NCI-H510A (cell line): ENCODE measurements around the gene TPTE2.
"Not testable (repeated sequence)": the region's sequence is repeated elsewhere in the genome, so short reads cannot be mapped to it uniquely, and the experiment has no call there.

Experiments used
- DNase-seq: peaks from one replicate; lab custom pipeline; 2025; lab: John Stamatoyannopoulos, UW

Gene TPTE2

DNA sequence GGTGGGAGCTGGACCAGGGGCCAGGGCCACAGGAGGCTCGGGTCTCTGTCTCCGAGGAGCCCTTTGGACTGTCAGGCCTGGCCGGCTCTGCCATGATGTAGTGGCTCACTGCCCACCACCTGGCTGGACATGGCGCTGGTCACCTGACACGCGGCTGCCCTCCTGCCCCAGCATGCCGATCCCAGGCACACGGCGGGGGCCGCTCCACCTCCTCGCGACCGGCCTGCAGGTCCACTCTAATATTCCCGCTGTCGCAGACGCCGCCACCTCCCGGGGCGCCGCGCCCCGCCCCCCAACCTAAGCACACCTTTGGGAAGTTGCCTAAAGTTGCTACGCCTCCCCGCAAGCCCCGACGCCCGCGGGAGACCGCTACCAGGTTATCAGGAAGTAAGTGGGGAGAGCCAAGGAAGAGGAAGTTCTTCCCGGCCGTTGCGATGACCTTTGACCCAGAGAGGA lies at the start of gene TPTE2:
Gene TPTE2, minus strand, starts transcription at position 406 of the 456 bp plus-strand sequence. CDS start 58,298 bp downstream, outside the sequence.
- DNase-seq, result not testable (repeated sequence)

DNA sequence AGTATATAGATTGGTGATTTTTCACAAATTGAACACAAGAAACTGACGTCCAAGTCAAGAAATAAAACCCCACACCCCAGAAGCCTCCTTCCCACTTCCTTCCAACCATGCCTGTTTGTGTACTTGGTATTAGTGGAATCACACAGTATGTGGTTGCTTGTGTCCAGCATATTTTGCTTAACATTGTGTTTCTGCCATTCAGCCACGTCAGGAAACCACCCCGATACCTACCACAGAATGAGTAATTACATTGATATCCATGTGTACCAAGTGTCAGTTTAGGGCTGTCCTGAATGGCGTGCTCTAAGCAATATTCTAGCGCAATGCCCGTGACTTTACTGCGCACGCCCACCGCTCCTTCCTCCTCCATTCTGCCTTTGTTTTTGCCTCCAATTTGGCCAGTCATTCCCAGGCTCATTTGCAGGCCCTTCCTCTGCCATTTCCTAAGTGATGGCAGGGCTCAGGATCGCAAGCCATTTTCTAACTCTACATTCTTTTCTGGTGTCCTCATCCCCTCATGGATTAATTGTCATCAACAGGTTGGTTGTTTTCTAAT lies 46.3 kb upstream of the TPTE2 start:
- DNase-seq, result no peak

DNA sequence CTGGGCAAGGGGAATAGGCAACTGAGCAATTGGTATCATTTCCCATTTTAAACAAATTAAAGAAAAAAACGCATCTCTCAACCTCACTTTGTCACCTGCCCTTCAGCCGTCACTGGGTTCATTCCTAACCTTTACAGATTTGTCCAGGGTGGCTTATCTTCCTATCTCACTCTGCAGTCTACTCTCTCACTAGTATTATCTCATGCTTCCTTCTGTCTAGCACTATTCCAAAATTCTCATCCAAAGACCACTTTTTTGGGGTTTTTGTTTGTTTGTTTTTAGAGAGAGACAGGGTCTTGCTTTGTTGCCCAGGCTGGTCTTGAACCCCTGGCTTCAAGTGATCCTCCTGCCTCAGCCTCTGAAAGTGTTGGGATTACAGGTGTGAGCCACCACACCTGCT lies 45.4 kb upstream of the TPTE2 start:
- DNase-seq, result no peak

- no peak for DNase-seq
These were observed 44.8 kb upstream of the TPTE2 start for GRCh38 chr13:19606152-19606551.

DNA sequence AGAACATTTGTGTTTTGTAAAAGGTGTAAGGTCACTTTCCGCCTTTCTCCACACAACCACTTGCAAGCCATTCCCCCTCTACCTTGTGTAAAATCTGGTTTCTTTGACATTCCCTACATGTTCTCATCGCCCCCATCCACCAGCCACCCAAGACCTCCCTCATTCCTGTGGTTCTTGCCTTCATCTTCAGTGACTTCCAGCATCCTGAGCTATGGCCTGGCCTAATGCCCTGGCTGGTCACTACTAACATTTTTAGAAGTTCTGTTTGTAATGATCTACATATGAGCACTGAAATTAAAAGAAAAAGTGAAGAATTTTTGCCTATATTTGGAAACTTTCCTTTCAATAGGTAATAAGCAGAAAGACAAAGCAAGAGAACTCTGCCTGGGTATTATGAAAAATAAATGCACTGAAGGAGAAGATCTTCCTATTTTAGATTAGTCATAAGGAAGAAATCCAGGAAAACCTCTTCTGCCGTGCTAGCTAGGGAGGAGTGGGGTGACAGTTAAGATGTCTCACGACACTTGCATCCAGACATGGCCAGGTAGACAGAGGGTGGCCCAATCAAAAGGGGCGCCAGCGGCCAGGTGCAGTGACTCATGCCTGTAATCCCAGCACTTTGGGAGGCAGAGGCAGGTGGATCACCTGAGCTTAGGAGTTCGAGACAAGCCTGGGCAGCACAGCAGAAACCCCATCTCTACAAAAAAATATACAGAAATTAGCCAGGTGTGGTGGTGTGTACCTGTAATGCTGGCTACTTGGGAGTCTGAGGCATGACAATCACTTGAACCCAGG lies 44.0 kb upstream of the TPTE2 start:
- DNase-seq, result no peak

DNA sequence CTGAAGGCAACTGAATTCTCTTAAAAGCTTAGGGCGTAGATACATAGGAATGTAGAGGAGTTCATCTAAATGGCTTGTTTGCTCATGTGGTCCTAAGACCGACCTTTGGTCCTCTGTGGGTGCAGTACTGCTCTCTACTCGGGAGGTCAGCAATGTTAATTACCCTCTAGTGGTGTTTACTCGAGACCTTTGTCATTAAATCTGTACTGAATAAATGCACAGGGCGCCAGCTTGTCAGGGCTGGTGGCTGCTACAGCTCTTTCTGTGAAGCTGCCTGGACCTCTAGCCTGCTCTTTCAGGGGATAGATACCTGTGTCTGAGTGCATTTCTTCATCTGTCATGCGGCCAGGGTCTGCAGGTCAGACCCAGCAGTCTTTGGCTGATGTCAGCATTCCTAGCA lies 43.0 kb upstream of the TPTE2 start:
- DNase-seq, result no peak

GRCh38 chr13:19601749-19602725 lies 40.7 kb upstream of the TPTE2 start:
- peak; percentile 24 for DNase-seq

- no peak for DNase-seq
These were observed 36.2 kb upstream of the TPTE2 start for GRCh38 chr13:19597523-19597922.

GRCh38 chr13:19596960-19597361 lies 35.6 kb upstream of the TPTE2 start:
- DNase-seq, result no peak

GRCh38 chr13:19596086-19596485 lies 34.8 kb upstream of the TPTE2 start:
- DNase-seq, result no peak

- no peak for DNase-seq
These were observed 31.4 kb upstream of the TPTE2 start for GRCh38 chr13:19592657-19593180.

- DNase-seq, result no peak
These were observed 30.5 kb upstream of the TPTE2 start for GRCh38 chr13:19591864-19592263.

DNA sequence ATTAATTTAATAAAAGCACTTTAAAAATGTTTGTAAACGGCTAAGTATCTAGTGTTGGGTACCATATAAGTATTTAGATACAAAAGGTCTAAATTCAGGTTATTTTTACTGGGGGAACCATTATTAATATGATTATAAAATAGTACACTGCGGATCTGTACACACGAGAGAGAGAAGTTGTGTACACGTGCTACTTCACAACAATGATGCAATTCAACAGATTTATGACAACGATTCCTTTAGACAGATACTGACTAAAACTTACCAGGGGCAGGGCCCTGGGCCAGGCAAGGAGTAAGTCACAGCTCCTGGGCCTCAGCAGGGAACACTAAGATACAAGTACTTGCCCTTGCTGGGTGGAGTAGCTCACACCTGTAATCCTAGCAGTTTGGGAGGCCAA lies 29.1 kb upstream of the TPTE2 start:
- DNase-seq, result no peak

- no peak for DNase-seq
These were observed 28.0 kb upstream of the TPTE2 start for GRCh38 chr13:19589312-19589711.

- no peak for DNase-seq
These were observed 26.4 kb upstream of the TPTE2 start for GRCh38 chr13:19587635-19588300.

DNA sequence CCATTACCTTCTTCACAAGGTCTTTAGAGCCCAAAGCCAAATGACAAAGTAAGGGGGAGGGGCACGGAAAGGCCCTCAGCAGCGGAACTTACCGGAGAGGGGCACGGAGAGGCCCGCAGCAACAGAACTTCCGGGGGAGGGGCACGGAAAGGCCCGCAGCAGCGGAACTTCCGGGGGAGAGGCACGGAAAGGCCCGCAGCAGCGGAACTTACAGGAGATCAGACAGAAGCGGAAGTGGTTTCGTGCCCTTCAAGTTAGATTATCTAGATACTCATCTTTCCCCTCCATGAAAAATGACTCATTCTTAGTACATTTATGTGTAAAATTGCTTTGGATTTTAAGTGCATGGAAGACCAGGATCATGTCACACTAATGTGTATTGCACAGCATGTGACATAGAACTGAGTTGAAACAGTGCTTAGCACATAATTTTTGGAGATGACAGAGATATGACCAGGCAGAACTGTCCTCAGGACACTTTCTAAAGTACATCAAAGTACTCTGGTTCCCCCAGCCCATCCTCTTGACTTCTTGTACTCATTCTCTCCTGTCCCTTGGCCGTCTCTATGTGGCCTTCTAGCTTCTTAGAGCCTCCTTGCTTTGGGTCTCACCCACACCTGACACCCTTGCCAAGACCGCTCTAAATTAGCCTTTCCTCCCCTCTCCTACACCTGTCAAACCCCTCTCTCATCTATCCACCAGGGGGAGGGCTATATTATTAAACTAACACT lies 25.7 kb upstream of the TPTE2 start:
- DNase-seq, result no peak

GRCh38 chr13:19581675-19582074 lies 20.3 kb upstream of the TPTE2 start:
- no peak for DNase-seq

GRCh38 chr13:19575230-19575629 lies 13.9 kb upstream of the TPTE2 start:
- no peak for DNase-seq

GRCh38 chr13:19573120-19573716 lies 11.9 kb upstream of the TPTE2 start:
- no peak for DNase-seq

DNA sequence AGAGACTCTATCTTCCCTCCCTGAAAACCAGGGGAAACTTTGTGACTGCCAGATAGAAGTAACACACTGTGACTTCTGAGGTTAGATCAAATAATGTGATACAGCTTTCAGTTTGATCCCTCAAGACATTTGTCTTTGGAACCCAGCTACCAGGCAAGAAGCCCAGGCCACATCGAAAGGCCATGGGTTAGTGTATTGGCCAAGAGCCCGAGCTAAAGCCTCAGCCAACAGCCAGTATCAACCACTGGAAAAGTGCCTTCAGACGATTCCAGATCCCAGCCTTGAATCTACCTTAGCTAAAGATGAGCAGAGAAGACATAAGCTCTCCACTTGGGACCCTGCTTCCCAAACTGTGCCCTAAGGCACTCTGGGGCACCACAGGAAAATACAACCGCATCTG lies 10.9 kb upstream of the TPTE2 start:
- DNase-seq, result no peak
